Endodermal cell (in vitro differentiated cells): ENCODE results near the gene CNGA3. TPM values are rescaled to one million over a fixed set of nuclear protein-coding genes. Genes with fewer than 3 reads are reported as not detected.
A peak's percentile ranks its signal among the peaks of the same experiment; 100 is the strongest.

Experiments used
- DNase-seq: peaks from one replicate; pipeline ENCODE4 v3.0.0-alpha.2; 2017
- H3K27ac ChIP-seq: 2 replicates; pipeline ENCODE4 v1.5.1; 2013; ENCODE audit warnings: mild to moderate bottlenecking, low read depth, low read length, moderate library complexity
- H3K27me3 ChIP-seq: 2 replicates; pipeline ENCODE4 v1.6.1; 2013; ENCODE audit warnings: mild to moderate bottlenecking, low read length, moderate library complexity; ENCODE audit not compliant: insufficient read depth, control insufficient read depth, poor library complexity, severe bottlenecking
- H3K36me3 ChIP-seq: 2 replicates; pipeline ENCODE4 v1.7.0; 2013; ENCODE audit warnings: mild to moderate bottlenecking, low read length, moderate library complexity; ENCODE audit not compliant: control insufficient read depth, insufficient read depth
- H3K4me1 ChIP-seq: one replicate; pipeline ENCODE4 v1.7.0; 2013; ENCODE audit warnings: low read length; ENCODE audit not compliant: control insufficient read depth, insufficient read depth
- H3K4me3 ChIP-seq: 2 replicates; pipeline ENCODE4 v1.5.1; 2013; ENCODE audit warnings: mild to moderate bottlenecking, low read length, moderate library complexity
- H3K9ac ChIP-seq: 2 replicates; pipeline ENCODE4 v1.6.1; 2013; ENCODE audit warnings: mild to moderate bottlenecking, low read length, moderate library complexity; ENCODE audit not compliant: poor library complexity, severe bottlenecking; ENCODE audit errors: extremely low read depth
- H3K9me3 ChIP-seq: 2 replicates; pipeline ENCODE4 v1.6.1; 2013; ENCODE audit warnings: mild to moderate bottlenecking, low read length, moderate library complexity; ENCODE audit not compliant: control insufficient read depth
- H3K27ac Mint-ChIP-seq: 2 replicates; pipeline ENCODE4 v1.8.0; 2020; ENCODE audit warnings: mixed read lengths
- H3K27me3 Mint-ChIP-seq: 2 replicates; pipeline ENCODE4 v1.8.0; 2021; ENCODE audit warnings: mild to moderate bottlenecking, mixed read lengths; ENCODE audit not compliant: insufficient read depth
- H3K36me3 Mint-ChIP-seq: 2 replicates; pipeline ENCODE4 v1.8.0; 2020; ENCODE audit warnings: low read depth, mixed read lengths
- H3K4me1 Mint-ChIP-seq: 2 replicates; pipeline ENCODE4 v1.8.0; 2020; ENCODE audit warnings: mixed read lengths
- H3K4me3 Mint-ChIP-seq: 2 replicates; pipeline ENCODE4 v1.8.0; 2020; ENCODE audit warnings: mild to moderate bottlenecking, moderate library complexity, mixed read lengths
- H3K9me3 Mint-ChIP-seq: 2 replicates; pipeline ENCODE4 v1.8.0; 2020; ENCODE audit warnings: mild to moderate bottlenecking, mixed read lengths
- WGBS, 2 experiments: methylation state at CpG; one replicate each; pipeline versions ENCODE4 v1.1.5 to v1.1.7; 2013; ENCODE audit warnings: missing lambda C conversion rate in 2 of 2, mixed read lengths in 1 of 2; ENCODE audit not compliant: insufficient coverage in 1 of 2, insufficient read length in 1 of 2; 5-methylcytosine and 5-hydroxymethylcytosine counted together
- long read RNA-seq, 4 experiments: library from polyadenylated mRNA in 2 of 4; library from RNA in 1 of 4; library from capped mRNA in 1 of 4; stranded (forward) in 3 of 4; unstranded in 1 of 4; transcript quantifications; one replicate each; pipeline ENCODE4 v2.0.0, GENCODE V29; 2020 to 2021; ENCODE audit warnings: inconsistent platforms in 1 of 4
- polyA plus RNA-seq, 2 experiments: library from polyadenylated mRNA; stranded (reverse); fragments of 50-300 nt; gene quantifications; one replicate each; pipeline ENCODE4 v1.2.3, GENCODE V29; 2013
- total RNA-seq, 2 donors: library from RNA; stranded (reverse); fragmentation: NEBNext Ultra II Directional in 1 of 2; extraction: Animal tissue kit (Norgen Biotek cat#: 25700) in 1 of 2; gene quantifications; 2 replicates in 1 of 2; 3 replicates in 1 of 2; pipeline ENCODE4 v1.2.1, GENCODE V29; 2021
- TF ChIP-seq, protein P1 (sequence below): fragments of 200-600 bp; sonication (generic); conservative IDR thresholded peaks from 2 replicates; pipeline ENCODE4 v1.5.0; 2021; ENCODE audit warnings: antibody characterized with exemption, mild to moderate bottlenecking

The CNGA3 gene
- under 1 TPM in 1 of 2 donors, not detected in 1; 0.33 TPM for total RNA-seq
- polyA plus RNA-seq (2013, experiment 1 of 2): 1.3 TPM
- 1.4 TPM for polyA plus RNA-seq (2013, experiment 2 of 2)
- long read RNA-seq, experiment 1: 0 reads
- long read RNA-seq, experiment 2: 0 reads
- long read RNA-seq, experiment 3, partial matches to known transcripts: 1 of 2 reads
- long read RNA-seq, experiment 3, other reads (novel, unspliced or antisense): 1 of 2 reads
- long read RNA-seq, experiment 4: 0 reads

DNA sequence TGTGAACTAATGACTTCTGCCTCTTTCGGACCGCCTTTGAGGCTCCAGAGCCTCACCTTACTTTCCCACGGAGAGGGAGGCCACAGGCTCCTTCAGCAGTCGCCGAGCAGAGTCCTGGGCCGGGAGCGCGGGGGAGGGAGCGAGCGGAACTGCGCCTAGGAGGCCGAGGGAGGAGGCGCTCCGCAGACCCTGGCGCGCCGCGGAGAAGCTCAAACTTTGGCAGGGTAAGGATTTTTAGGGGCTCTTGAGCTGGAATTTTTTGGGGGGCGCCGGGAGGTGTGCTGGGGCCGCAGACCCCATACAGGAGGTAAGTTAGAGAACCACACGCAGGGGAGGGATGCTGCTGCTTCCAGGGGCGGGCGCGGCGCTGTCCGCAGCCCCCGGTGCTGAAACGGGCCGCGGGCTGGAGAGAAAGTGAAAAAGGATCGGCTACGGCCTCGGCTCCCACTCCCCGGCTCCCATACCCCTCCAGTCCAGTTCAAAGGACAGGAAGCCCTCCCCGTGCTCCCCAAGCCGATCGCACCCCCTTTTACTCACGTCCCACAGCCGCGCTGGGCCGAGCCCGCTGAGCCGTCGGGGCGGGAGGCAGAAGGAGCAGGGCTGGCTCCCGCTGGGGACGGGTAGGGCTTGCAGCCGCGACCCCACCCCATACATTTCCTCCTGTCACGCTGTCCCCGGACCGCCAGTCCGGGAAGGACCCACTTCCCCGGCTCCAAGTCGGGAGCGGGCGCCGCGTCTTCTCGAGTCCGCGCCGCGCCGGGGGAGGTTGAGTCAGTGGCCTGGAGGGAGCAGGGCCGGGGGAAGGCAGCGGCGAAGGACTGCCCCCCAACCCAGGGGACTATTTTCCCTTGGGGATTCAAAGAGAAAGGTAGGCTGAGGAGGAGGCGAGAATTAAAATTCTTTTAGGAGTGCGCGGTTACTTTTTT is at the start of gene CNGA3:
TSS of gene CNGA3 (plus strand) at position 146 of the 926 bp plus-strand sequence. CDS start 23,520 bp downstream, outside the sequence.
- H3K36me3 Mint-ChIP-seq: no peaks in the 10 kb centered on the region
- TF ChIP-seq, protein P1, sequence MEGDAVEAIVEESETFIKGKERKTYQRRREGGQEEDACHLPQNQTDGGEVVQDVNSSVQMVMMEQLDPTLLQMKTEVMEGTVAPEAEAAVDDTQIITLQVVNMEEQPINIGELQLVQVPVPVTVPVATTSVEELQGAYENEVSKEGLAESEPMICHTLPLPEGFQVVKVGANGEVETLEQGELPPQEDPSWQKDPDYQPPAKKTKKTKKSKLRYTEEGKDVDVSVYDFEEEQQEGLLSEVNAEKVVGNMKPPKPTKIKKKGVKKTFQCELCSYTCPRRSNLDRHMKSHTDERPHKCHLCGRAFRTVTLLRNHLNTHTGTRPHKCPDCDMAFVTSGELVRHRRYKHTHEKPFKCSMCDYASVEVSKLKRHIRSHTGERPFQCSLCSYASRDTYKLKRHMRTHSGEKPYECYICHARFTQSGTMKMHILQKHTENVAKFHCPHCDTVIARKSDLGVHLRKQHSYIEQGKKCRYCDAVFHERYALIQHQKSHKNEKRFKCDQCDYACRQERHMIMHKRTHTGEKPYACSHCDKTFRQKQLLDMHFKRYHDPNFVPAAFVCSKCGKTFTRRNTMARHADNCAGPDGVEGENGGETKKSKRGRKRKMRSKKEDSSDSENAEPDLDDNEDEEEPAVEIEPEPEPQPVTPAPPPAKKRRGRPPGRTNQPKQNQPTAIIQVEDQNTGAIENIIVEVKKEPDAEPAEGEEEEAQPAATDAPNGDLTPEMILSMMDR: peak; percentile 44
- peaks cover 73% of the 10 kb centered on the region for H3K27me3 Mint-ChIP-seq
- 1% methylated on average over 23 to 72 of the region's 72 CpGs for WGBS, 2 experiments
- Histone ChIP-seq H3K9ac (no peak within 1 kb of the TSS), H3K36me3 (no peaks in the 10 kb centered on the region), H3K27ac (no peak within 1 kb of the TSS), H3K4me1 (no peaks in the 10 kb centered on the region), H3K27me3 (peaks cover 68% of the 10 kb centered on the region), H3K9me3 (peaks cover 14% of the 10 kb centered on the region), H3K4me3 (peak within 1 kb of the TSS; percentile 68)
- H3K4me1 Mint-ChIP-seq: peaks cover 29% of the 10 kb centered on the region
- no peak within 1 kb of the TSS for H3K27ac Mint-ChIP-seq
- H3K4me3 Mint-ChIP-seq: peak within 1 kb of the TSS; percentile 53
- DNase-seq: peak; percentile 88
- H3K9me3 Mint-ChIP-seq: peaks cover 12% of the 10 kb centered on the region

DNA sequence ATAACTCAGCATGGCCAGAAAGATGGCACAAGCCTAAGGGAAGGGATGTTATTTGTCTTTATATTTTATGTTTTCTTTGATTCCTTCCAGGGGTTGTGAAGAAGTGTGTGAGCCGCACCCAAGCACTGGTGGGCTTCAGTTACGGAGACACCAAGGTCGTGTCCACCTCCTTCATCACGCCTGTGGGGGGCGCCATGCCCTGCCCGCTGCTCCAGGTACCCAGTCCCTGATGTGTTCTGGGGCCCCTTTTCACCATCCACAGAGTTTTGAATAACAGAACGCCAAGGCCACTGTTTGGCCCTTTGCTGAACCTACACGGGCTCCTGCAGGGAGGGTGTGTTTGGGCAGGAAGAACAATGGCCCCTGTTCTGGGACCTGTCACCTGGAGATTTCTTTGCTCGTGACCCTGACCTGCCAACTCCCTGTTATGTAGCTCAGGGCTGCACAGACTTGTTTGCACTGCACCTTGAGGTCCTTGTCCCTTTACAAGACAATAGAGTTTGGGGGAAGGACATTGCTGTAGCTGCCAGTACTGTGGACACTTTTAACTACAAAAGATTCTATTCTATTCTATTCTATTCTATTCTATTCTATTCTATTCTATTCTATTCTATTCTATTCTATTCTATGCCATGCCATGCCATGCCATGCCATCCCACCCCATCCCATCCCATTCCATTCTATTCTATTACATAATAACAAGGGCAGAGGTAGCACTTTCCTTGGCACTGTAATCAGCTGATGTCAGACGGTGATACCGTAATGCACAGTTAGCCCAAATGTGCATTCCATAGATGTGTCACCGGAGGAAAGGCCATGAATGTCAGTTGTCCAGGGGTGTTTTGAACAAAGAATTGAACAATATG is 48.2 kb upstream of the CNGA3 start:
- no peaks in the 10 kb centered on the region for H3K9me3 Mint-ChIP-seq

More for the DNA sequence above, 48.2 kb upstream of the CNGA3 start:
- no peaks in the 10 kb centered on the region for H3K27me3 ChIP-seq
- Mint-ChIP-seq H3K27ac (no peak overlapping the region), H3K27me3 (peaks cover 2% of the 10 kb centered on the region), H3K4me1 (peaks cover 35% of the 10 kb centered on the region), H3K36me3 (no peaks in the 10 kb centered on the region), H3K4me3 (no peak overlapping the region)
- H3K9me3 ChIP-seq: no peaks in the 10 kb centered on the region
- TF ChIP-seq, protein P1: peak; percentile 67
- H3K27ac ChIP-seq: no peak overlapping the region
- no peak overlapping the region for H3K9ac ChIP-seq
- no peak overlapping the region for H3K4me3 ChIP-seq
- H3K4me1 ChIP-seq: peaks cover 5% of the 10 kb centered on the region
- H3K36me3 ChIP-seq: no peaks in the 10 kb centered on the region
- 77 to 87% methylated on average over 6 to 12 of the region's 12 CpGs for WGBS, 2 experiments
- DNase-seq: peak; percentile 59
